ENCODE data around the gene MACROD2.

The MACROD2 gene

DNA sequence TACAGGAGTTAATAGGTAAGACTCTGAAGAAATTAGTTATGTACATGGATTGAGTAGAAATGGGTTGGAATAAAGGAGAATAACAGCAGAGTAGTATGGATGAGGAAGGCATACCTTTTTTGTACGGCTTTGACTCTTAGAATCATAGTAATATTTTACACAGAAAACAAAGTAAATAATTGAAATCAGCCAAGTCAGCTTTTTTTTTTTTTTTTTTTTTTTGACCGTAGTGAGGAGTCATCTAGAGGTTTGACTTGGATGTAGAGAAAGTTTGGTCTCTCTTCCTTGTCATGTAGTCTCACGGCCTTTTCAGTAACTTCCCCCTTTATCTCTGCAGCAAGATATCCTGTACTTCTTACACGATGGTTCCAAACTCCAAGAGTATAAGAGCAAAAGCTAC, 183.2 kb downstream of the MACROD2 start:
- no peak overlapping the region for H3K4me3 ChIP-seq (ENCODE audit: low read depth, low read length)
- TF ChIP-seq, protein P1, sequence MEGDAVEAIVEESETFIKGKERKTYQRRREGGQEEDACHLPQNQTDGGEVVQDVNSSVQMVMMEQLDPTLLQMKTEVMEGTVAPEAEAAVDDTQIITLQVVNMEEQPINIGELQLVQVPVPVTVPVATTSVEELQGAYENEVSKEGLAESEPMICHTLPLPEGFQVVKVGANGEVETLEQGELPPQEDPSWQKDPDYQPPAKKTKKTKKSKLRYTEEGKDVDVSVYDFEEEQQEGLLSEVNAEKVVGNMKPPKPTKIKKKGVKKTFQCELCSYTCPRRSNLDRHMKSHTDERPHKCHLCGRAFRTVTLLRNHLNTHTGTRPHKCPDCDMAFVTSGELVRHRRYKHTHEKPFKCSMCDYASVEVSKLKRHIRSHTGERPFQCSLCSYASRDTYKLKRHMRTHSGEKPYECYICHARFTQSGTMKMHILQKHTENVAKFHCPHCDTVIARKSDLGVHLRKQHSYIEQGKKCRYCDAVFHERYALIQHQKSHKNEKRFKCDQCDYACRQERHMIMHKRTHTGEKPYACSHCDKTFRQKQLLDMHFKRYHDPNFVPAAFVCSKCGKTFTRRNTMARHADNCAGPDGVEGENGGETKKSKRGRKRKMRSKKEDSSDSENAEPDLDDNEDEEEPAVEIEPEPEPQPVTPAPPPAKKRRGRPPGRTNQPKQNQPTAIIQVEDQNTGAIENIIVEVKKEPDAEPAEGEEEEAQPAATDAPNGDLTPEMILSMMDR (IDR thresholded peaks at IDR 0.05; ENCODE audit: borderline replicate concordance, insufficient read depth, low read depth, low read length): no peak

DNA sequence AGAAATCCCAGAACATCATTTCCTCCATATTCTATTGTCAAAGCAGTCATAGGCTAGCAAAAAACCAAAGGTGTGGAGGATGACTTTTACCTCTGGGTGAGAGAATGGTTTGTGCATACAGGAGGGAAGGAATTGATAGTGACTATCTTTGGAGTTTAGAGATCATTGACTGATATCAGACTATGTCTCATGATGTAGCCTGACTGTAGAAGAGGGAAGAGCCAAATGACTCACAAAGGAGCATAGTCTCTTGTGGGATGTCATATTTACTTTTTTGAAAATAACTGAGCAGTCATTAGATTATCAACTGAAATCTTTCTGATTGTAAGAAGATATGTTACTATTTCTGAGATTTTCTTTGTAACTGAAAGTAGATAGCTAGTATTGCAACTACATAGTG, 183.6 kb downstream of the MACROD2 start:
- TF ChIP-seq, protein P1 (IDR thresholded peaks at IDR 0.05; ENCODE audit: borderline replicate concordance, insufficient read depth, low read depth, low read length): no peak
- no peak overlapping the region for H3K4me3 ChIP-seq (ENCODE audit: low read depth, low read length)

DNA sequence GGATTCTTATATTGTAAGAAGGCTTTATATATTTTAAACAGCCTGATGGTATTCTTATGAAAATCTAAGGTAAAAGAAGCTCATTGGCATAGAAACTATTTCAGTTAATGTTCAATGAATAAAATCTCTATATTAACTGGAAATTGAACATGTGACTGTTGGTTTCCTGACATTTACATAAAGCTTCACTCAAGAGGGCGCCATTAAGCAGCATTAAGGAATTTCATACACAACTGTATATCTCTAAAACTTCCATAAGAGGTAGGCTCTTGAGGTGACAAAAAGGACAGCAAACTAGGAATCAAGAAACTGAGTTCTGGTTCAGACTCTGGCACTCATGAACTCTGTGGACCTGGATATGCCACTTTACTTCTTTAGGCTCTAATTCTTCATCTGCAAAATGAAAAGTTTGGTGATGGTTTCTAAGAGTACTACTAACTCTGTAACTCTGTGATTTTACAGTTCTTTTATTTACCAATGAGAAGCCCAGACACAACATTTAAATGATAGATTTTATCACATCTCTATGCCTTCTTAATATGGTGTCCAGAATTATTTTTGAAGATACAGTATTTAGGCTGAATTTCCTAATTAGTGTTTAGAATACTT, 194.6 kb downstream of the MACROD2 start:
- no peak overlapping the region for H3K4me3 ChIP-seq (ENCODE audit: low read depth, low read length)
- TF ChIP-seq, protein P1 (IDR thresholded peaks at IDR 0.05; ENCODE audit: borderline replicate concordance, insufficient read depth, low read depth, low read length): no peak

DNA sequence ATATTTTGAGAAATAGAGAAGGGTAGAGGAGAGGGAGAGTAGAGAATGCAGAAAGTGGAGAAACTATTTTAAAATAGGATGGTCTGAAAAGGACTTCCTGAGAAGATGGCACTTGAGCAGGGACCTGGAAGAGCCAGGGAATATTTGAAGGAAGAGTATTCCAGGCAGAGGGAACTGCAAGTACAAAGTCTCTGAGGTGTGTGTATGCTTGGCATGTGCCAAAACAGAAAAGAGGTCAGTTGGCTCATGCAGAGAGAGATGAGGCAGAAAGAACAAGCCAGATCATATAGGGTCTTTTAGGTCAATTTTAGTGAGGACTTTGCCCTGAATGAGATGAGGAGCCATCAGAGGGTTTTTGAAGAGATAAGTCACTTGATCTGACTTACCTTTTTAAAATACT, 196.2 kb downstream of the MACROD2 start:
- TF ChIP-seq, protein P1 (IDR thresholded peaks at IDR 0.05; ENCODE audit: borderline replicate concordance, insufficient read depth, low read depth, low read length): no peak
- H3K4me3 ChIP-seq (ENCODE audit: low read depth, low read length): no peak overlapping the region

DNA sequence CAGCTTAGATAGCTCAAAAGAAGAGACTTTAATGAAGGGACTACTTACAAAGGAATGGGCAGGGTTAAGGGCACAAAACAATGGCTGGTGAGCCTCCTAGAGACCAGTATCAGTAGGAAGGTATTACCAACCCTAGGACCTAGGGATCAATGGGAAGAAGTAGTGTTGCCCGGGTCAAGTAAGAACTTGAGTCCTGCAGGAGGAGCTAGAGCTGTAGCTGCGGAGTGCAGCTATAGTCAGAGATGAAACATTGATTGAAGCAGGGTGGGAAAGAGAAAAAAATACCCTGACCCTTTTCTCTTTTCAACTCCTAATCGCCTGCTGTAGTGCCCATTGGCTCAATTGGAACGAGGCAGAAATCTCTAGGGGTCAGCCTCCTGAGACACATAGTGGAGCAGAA, 198.1 kb downstream of the MACROD2 start:
- TF ChIP-seq, protein P1 (IDR thresholded peaks at IDR 0.05; ENCODE audit: borderline replicate concordance, insufficient read depth, low read depth, low read length): no peak
- no peak overlapping the region for H3K4me3 ChIP-seq (ENCODE audit: low read depth, low read length)

DNA sequence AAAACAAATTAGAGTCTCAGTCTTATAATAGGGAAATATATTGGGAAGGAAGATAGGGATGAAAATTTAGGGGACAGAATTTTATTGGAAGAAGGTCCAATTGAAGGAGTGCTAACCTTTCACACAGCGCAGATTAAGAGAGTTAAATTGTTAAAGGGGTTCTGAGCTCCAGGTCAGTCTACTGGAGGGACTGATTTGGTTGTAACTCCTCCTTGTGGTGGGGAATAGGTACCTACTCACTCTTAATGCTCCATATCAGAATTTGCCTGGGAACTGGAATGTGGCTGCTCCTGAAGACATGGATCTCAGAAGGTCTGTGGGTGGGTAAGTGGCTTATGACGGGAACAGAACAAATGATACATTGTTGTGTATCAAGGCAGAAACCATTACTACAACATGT, 198.6 kb downstream of the MACROD2 start:
- TF ChIP-seq, protein P1 (IDR thresholded peaks at IDR 0.05; ENCODE audit: borderline replicate concordance, insufficient read depth, low read depth, low read length): no peak
- no peak overlapping the region for H3K4me3 ChIP-seq (ENCODE audit: low read depth, low read length)

DNA sequence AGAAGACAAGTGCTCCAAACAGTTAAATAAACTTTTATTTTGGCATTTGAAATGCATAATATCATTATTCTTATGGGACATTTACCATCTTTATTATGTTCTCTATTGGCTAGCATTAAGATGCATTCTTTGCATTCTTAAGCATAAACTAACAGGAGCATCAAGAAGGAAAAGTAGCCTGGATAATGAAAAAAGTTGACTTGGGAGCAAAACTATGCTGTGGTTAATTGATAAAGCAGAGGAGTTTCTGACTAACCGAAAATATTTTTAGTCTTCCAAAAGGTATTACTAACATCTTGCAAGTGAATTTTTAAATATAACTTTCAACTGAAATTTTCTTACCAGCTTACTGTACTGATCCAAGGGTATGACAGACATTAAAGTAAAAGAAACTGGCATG, 201.8 kb downstream of the MACROD2 start:
- H3K4me3 ChIP-seq (ENCODE audit: low read depth, low read length): no peak overlapping the region
- TF ChIP-seq, protein P1 (IDR thresholded peaks at IDR 0.05; ENCODE audit: borderline replicate concordance, insufficient read depth, low read depth, low read length): no peak

Measured in GM12875 (cell line).